GM10248 (cell line): ENCODE results near the gene JAGN1.
"Not testable (repeated sequence)": the region's sequence is repeated elsewhere in the genome, so short reads cannot be mapped to it uniquely, and the experiment has no call there.

Source experiments
- CTCF ChIA-PET: fragments of 300-600 bp; sonication (Branson Sonifier 250); formaldehyde crosslinking; extraction: SDS; loops from one replicate; lab custom pipeline; 2021; ENCODE audit warnings: antibody characterized with exemption; lab: Yijun Ruan, JAX
- POLR2A ChIA-PET: fragments of 350-650 bp; sonication (Branson Sonifier 250); formaldehyde crosslinking; extraction: SDS; loops from one replicate; lab custom pipeline; 2020; ENCODE audit warnings: antibody characterized with exemption; lab: Yijun Ruan, JAX
- DNase-seq: peaks from one replicate; pipeline ENCODE4 v3.0.0; 2012; ENCODE audit errors: extremely low spot score
- CTCF ChIP-seq: IDR thresholded peaks from 2 replicates; pipeline ENCODE4 v1.5.1; 2012; ENCODE audit warnings: mild to moderate bottlenecking, low read depth; ENCODE audit errors: extremely low read depth, missing control alignments, control extremely low read depth

Gene JAGN1

GRCh38 chr3:9935966-9936510 lies 45.6 kb downstream of the JAGN1 start:
- ChIA-PET CTCF (interaction anchor here (5.7 kb wide), 1 partner anchor 15 kb away, joined by 33 read pairs; the partner anchor contains the start of gene PRRT3), POLR2A (no interaction called here)
- DNase-seq = no peak
- TF ChIP-seq CTCF = no peak

GRCh38 chr3:9937486-9938238 lies 47.3 kb downstream of the JAGN1 start:
- CTCF ChIA-PET = no interaction called here
- no peak for DNase-seq
- POLR2A ChIA-PET = no interaction called here
- no peak for TF ChIP-seq CTCF

GRCh38 chr3:9938966-9939365 lies 48.6 kb downstream of the JAGN1 start:
- ChIA-PET POLR2A (interaction anchor here (0.7 kb wide), 1 partner anchor 8 kb away, joined by 3 read pairs; no protein-coding TSS in a partner anchor), CTCF (no interaction called here)
- TF ChIP-seq CTCF = no peak
- no peak for DNase-seq

GRCh38 chr3:9939906-9940305 lies 49.5 kb downstream of the JAGN1 start:
- DNase-seq, POLR2A ChIA-PET, CTCF ChIA-PET: not testable (repeated sequence)

- POLR2A ChIA-PET = no interaction called here
- CTCF ChIA-PET = no interaction called here
- no peak for DNase-seq
- TF ChIP-seq CTCF = no peak
Measured at GRCh38 chr3:9940746-9941145, 50.3 kb downstream of the JAGN1 start.

GRCh38 chr3:9942164-9942563 lies 51.8 kb downstream of the JAGN1 start:
- ChIA-PET POLR2A (interaction anchor here (0.7 to 2.0 kb wide), 2 partner anchors 9 to 303 kb away, joined by 3 to 10 read pairs; partner anchors contain the start of gene CRELD1), CTCF (interaction anchor here (1.4 kb wide), 1 partner anchor 9 kb away, joined by 6 read pairs; no protein-coding TSS in a partner anchor)
- TF ChIP-seq CTCF = no peak
- DNase-seq = no peak

GRCh38 chr3:9942934-9943690 lies 52.7 kb downstream of the JAGN1 start:
- no peak for TF ChIP-seq CTCF
- POLR2A ChIA-PET = interaction anchor here (0.5 to 2.0 kb wide), 2 partner anchors 10 to 73 kb away, joined by 5 to 10 read pairs; partner anchors contain the start of gene CRELD1
- CTCF ChIA-PET = interaction anchor here (0.6 to 1.8 kb wide), 3 partner anchors 9 to 10 kb away, joined by 3 to 7 read pairs (median 6); partner anchors contain the start of gene CRELD1
- DNase-seq = no peak
